Erythroblast (primary cell): Measurements from ENCODE around the gene TBC1D20.

Experiments
- DNase-seq, 2 experiments: peaks; one replicate each; lab custom pipeline; 2025; lab: John Stamatoyannopoulos, UW
- GATA1 ChIP-seq: IDR thresholded peaks from 2 replicates; pipeline ENCODE4 v1.6.1; 2011; ENCODE audit warnings: low read depth, mild to moderate bottlenecking, control low read depth, low read length, moderate library complexity
- POLR2A ChIP-seq: IDR thresholded peaks from 2 replicates; pipeline ENCODE4 v1.6.1; 2011; ENCODE audit warnings: mild to moderate bottlenecking, low read length

Gene TBC1D20

GRCh38 chr20:409697-410559 lies 52.4 kb downstream of the TBC1D20 start:
- no peak for DNase-seq
- TF ChIP-seq POLR2A (no peak), GATA1 (no peak)

- peak; percentile 45 to 64 for DNase-seq
- TF ChIP-seq GATA1 (no peak), POLR2A (no peak)
These were observed 53.3 kb downstream of the TBC1D20 start for GRCh38 chr20:408843-409696.

DNA sequence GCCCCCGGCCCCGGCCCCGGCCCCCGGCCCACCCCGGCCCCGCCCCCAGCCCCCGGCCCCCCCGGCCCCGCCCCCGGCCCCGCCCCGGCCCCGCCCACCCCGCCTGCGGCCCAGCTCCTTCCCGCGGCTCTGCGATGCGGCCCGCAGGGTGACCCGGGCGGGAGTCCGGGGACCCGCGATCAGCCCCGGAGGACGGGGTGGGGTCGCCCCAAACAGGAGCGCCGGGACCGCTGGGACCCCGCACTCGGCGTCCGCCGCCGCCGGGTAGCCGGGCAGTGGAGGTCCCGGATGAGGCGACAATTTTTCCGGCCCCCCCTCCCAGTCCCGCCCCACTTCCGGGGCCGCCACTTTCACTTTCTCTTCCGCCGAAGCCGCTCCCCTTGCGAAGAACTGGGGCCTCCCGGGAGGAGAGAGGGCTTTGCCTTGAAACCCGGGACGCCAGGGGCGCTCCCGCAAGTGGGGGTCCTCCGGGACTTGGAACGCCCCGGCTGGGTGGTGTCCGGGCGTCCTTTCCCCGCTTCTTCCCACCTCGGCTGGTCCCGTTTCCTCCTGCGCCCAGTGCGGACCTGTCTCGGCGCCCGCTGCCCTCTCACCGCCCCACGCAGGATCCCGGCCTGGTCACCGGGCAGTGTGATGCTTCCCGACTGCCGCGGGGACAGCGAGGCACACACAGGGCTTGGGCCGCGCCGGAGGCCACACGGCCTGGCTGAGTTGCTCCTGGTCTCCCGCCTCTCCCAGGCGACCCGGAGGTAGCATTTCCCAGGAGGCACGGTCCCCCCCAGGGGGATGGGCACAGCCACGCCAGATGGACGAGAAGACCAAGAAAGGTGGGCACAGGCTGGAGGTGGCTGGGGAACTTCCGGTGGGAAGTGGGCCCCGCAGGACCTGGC lies 54.1 kb downstream of the TBC1D20 start, which contains the start of gene RBCK1:
RBCK1 (plus strand) TSS at position 347 of the 890 bp plus-strand sequence; CDS start at position 806, 459 bp downstream.
- peak; percentile 91 to 94 for DNase-seq
- TF ChIP-seq POLR2A (peak; percentile 12), GATA1 (no peak)

- TF ChIP-seq GATA1 (no peak), POLR2A (peak; percentile 49)
- DNase-seq: peak; percentile 85 to 90
These were observed 55.0 kb downstream of the TBC1D20 start for GRCh38 chr20:407133-407952.

DNA sequence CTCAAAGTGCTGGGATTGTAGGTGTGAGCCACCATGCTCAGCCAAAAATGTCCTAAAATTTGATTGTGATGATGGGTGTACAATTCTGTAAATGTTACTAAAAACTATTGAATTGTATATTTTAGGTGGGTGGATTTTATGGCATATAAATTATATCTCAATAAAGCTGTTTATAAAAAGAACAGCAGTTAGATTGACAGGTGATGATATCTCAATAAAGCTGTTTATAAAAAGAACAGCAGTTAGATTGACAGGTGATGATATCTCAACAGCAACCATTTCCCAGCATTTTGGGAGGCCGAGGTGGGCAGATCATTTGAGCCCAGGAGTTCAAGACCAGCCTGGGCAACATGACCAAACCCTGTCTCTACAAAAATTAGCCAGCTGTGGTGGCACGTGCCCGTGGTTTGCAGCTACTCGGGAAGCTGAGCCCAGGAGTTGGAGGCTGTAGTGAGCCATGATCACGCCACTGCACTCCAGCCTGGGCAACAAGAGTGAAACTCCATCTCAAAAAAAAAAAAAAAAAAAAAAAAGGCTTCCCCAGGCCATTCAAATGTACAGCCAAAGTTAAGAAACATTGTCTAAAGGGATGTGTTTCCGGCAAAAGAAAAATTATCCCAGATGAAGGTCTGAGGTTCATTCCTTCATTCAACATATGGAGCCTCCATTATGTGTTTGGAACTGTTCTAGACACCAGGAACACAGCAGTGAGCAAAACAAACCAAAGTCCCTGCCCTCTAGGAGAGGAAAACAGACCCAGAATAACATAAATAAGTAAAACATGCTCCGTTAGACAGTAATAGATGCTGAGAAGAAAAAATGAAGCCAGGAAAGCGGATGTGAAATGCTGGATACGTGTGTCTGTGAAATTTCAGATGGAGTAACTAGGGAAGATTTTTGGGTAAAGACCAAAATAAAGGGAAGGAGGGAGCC lies 55.9 kb downstream of the TBC1D20 start:
- DNase-seq: no peak
- TF ChIP-seq POLR2A: no peak
- TF ChIP-seq GATA1: no peak

DNA sequence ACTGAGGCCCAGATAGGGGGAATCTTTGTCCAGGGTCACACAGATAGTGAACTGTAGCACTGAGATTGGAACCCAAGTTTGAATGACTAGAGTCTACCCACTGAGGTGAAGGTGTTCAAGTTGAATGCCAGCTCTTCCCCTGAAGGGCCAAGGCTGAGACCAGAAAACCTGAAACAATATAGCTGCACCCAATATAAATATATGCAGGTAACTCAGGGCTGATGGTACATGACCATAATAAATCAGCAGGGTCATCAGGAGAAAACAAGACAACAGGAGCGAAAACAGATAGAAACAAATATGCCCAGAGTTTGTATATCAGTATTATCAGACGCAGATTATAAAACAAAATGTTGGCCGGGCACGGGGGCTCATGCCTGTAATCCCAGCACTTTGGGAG lies 58.2 kb downstream of the TBC1D20 start:
- no peak for TF ChIP-seq POLR2A
- no peak for TF ChIP-seq GATA1
- DNase-seq: no peak

DNA sequence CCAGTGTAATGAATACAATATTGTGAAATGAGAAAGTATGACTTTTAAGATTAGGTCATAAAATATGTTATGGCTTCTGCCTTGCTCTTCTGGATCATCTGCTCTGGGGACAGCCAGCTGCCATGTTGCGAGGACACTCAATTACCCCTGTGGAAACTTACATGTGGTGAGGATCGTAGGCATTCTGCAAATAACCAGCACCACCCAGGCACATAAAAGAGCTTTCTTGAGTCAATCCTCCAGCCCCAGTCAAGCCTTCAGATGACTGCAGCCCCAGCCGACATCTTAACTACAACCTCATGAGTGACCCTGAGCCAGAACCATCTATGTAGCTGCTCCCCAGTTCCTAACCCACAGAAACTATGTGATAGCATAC lies 58.8 kb downstream of the TBC1D20 start:
- TF ChIP-seq POLR2A (no peak), GATA1 (no peak)

DNA sequence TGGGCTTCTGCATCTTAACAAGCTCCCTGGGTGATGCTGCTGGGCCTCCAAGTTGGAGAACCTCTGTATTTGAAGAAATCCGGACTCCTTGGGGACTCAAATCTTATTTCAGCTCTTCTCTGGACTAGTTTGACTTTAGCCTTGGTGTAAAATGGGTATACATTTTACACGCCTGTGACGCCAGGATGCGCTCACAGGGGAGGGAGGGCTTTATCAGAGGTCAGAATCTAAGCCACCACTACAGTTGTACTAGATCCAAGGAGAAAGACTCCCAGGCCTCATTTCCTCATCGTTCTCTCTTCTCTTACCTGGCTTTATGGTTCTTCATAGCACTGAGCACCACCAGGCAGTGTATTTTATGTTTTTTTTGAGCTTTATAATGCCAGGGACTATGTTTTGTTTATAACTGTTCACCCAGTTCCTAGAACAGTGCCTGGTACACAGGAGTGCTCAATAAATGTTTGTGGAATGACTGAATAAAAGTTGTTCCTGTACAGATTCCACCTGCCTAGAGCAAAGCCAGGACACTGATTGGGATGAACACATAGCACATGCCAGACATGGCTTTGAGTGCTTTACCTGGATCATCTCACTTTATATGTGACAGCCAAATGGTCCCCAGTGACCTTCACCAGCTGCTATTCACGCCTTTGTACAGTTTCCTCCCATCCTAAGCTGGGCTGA lies 59.3 kb downstream of the TBC1D20 start:
- DNase-seq: no peak
- TF ChIP-seq POLR2A (no peak), GATA1 (no peak)

More for the DNA sequence above, 58.8 kb downstream of the TBC1D20 start:
- DNase-seq: no peak

DNA sequence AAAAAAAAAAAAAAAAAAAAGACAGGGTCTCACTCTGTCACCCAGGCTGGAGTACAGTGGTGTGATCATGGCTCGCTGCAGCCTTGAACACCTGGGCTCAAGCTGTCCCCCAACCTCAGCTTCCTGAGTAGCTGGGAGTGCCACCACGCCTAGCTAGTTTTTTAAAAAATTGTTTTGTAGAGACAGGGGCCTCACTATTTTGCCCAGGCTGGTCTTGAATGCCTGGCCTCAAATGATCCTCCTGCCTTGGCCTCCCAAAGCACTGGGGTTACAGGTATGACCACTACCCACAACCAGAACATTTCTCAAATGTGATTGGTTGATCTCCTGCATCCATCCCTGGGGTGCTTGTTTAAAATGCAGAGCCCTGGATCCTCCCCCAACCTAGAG lies 59.8 kb downstream of the TBC1D20 start:
- DNase-seq: no peak
- TF ChIP-seq POLR2A (no peak), GATA1 (no peak)

DNA sequence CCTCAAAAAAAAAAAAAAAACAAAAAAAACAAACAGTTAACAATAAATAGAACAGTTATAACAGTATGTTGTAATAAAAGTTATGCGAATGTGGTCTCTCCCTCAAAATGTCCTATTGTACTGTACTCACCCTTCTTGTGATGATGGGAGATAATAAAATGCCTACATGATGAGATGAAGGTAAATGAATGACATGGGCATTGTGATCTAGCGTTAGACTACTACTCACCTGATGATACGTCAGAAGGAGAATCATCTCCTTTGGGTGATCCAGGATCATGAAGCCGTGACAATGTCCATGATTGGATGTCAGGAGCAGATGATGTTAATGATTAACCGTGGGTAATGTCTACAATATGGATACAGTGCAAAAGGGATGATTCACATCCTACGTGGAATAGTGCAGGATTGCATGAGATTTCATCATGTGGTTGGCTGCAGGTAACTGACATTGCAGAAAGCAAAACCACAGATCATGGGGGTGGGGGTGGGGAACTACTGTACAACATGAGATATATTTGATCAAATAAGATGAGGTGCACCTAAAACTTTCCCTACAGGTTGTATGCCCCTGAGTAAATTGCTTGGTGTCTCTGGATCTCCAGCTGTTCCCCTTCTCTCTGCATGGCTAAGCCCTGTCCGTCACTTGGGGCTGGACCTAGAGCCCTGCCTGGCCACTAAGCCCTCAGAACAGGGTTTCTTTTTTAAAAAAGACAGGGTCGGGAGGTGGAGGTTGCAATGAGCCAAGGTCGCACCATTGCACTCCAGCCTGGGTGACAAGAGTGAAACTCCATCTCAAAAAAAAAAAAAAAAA lies 60.4 kb downstream of the TBC1D20 start:
- DNase-seq: peak; percentile 59 to 87

More for the DNA sequence above, 60.4 kb downstream of the TBC1D20 start:
- TF ChIP-seq GATA1 (no peak), POLR2A (no peak)
